Activated gamma-delta T cell treated with Interleukin-2 at 50 U/mL for 16 hours (primary cell): Measurements from ENCODE around the gene GNE.
"Not testable (repeated sequence)": the region's sequence is repeated elsewhere in the genome, so short reads cannot be mapped to it uniquely, and the experiment has no call there.

ENCODE experiments used
- DNase-seq: peaks from one replicate; pipeline ENCODE4 v3.0.0-alpha.2; 2020

Gene GNE, protein sequence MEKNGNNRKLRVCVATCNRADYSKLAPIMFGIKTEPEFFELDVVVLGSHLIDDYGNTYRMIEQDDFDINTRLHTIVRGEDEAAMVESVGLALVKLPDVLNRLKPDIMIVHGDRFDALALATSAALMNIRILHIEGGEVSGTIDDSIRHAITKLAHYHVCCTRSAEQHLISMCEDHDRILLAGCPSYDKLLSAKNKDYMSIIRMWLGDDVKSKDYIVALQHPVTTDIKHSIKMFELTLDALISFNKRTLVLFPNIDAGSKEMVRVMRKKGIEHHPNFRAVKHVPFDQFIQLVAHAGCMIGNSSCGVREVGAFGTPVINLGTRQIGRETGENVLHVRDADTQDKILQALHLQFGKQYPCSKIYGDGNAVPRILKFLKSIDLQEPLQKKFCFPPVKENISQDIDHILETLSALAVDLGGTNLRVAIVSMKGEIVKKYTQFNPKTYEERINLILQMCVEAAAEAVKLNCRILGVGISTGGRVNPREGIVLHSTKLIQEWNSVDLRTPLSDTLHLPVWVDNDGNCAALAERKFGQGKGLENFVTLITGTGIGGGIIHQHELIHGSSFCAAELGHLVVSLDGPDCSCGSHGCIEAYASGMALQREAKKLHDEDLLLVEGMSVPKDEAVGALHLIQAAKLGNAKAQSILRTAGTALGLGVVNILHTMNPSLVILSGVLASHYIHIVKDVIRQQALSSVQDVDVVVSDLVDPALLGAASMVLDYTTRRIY

DNA sequence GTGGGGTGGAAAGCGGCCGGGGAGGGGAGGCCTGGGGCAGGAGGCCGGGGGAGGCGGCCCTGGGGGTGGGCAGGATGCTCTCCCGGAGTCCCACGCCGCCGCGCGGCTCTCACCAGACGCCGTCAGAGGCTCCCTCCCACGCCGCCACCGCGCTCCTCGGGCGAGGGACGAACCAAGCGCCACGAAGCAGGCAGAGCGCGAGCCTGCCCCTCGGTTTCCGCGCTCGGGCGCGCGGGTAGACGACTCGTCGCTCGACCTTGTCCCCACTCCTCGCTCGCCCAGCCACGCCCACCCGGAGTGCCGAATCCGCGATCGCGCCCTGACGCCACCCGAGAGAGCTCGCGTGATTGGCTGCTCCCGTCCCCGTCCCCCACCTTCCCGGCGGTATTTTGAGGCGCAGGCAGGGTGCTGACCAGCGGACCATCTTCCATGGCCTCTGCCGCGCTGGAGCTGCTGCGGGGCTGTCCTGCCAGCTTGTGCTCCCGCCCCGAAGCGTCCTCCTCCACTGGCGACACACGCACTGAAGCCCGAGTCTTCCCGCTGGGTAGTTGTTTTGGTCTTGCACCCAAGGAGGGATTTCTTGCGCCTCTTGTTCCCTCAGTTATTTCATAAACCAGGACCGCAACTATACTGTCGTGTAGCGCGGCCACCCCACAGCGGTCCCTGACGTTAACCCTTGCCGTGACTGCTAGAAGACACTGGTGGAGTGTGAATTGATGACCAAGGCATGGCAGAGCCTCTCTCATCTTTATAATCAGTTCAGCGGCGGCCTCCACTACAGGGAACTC is at the start of gene GNE:
Gene GNE (minus strand): TSS at position 241 of the 788 bp plus-strand sequence. CDS start 9,093 bp downstream, outside the sequence.
- peak; percentile 98 for DNase-seq

- DNase-seq = no peak
Measured at GRCh38 chr9:36306471-36307306, 48.4 kb upstream of the GNE start.

DNA sequence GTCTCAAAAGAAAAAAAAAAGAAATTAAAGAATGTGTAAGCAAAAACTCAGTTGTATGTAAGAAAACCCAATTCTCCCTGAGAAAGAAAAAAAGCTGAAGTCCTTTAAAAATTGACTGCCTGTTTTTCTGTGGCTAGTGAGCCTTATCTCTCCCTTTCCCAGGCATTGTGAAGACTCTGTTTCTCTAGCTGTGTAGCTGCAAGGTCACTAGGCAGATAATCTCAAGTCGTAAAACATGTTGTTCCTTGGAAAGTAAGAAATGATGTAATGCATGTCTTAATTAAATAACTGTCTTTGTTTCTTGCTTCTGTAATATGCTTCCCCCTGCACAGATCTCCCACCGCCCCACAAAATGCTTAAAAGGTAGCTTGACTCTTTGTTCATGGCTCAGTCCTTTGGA is 46.1 kb upstream of the GNE start:
- not testable (repeated sequence) for DNase-seq

DNA sequence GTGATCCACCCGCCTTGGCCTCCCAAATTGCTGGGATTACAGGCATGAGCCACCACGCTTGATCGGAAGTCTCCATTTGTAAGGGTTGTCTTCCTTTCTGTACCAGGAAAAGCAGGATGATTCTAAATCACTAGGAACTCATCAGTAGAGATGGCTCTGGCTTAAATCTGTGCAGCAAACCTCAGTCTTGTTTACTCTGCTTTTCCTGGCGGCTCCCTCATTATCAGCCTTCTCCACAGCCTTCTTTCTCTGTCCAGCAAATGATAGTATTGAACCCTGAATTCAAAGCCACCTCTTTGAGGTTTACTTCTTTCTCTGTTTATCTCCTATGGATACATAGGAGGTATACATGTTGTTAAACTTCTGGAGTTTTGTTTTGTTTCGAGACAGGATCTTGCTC is 43.0 kb upstream of the GNE start:
- no peak for DNase-seq

GRCh38 chr9:36298566-36298965 is 40.3 kb upstream of the GNE start:
- DNase-seq = no peak

GRCh38 chr9:36297798-36298197 is 39.5 kb upstream of the GNE start:
- DNase-seq = no peak

DNA sequence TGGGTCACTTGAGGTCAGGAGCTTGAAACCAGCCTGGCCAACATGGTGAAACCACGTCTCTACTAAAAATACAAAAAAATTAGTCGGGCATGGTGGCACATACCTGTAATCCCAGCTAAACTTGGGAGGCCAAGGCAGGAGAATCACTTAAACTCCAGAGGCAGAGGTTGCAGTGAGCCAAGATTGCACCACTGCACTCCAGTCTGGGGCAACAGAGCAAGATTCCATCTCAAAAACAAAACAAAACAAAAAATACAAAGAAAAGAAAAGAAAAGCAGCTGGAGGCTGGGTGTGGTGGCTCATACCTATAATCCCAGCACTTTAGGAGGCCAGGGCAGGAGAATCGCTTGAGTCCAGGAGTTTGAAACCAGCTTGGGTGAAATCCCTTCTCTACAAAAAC is 36.7 kb upstream of the GNE start:
- not testable (repeated sequence) for DNase-seq

DNA sequence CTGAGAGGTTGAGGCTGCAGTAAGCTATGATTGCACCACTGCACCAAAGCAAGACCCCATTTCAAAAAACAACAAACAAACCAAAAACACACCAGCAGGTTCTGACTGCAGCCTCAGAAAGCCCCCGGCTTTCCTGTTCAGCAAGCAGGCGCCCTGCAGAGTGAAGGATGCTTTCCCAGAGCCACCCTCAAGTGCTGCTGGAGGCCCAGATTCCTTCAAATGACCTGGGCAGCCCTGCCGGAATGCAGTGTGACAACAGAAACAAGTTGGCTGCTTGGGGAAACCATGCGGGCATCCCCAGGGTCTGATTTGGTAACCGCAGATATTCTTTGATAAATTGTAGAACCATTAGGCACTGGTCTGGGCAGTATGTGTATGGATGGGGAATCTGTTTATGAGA is 35.7 kb upstream of the GNE start:
- no peak for DNase-seq

DNA sequence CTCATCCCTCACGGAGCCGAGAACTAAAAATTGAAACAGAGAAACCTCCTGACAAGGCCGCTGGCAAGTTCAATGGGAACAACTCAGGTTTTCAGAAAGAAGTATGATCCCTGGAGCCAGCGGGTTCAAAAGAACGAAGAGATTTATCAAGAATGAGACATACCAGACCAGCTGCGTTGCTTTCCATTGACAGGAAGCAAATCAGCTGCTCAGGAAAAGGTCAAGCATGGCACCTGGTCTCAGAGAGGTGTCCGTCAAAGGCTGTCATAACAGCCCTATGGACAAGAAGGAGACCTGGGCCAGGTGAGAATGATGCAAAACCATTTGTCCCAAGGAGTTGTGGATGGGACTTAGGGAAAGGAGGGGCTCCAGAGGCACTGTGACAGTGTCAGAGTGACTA is 34.9 kb upstream of the GNE start:
- DNase-seq = no peak

DNA sequence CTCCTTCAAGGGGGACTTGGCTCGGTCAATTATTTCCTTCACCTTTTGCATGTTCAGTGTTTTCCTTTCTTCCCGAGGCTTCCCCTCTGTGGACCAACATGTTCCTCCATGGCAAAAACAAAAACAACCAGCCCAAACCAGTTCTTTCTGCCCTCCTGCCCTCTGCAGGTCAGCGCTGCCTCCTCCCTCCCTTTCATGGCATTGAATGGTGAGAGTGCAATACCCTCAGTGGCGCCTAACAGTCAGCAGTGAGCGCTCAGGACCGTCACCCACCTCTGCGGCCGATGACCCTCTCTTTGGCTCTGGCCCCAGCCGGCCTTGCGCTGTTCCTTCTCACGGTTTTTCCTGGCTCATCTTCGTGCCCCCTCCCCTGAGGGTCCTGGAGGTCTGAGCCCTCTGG is 34.4 kb upstream of the GNE start:
- no peak for DNase-seq

- DNase-seq = no peak
Measured at GRCh38 chr9:36290996-36291395, 32.7 kb upstream of the GNE start.

- no peak for DNase-seq
Measured at GRCh38 chr9:36289836-36290435, 31.7 kb upstream of the GNE start.

DNA sequence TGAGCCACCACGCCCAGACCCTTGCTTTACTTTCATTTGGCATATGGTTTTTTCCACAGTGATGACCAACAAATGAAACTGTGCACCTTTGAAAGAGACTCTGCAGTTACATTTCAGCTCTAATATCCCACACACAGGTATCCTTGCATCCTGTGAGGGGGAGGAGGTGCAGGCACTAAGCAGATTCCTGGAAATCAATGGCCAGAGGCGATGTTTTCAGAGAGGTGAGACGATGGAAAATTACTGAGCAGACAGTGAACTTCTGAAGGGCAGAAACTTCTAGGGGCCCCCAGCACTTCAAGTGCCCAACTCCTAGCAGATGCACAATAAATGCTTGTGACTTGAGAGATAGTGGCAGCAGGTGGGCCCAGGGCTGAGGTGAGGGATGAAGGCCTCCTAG is 29.8 kb upstream of the GNE start:
- no peak for DNase-seq

DNA sequence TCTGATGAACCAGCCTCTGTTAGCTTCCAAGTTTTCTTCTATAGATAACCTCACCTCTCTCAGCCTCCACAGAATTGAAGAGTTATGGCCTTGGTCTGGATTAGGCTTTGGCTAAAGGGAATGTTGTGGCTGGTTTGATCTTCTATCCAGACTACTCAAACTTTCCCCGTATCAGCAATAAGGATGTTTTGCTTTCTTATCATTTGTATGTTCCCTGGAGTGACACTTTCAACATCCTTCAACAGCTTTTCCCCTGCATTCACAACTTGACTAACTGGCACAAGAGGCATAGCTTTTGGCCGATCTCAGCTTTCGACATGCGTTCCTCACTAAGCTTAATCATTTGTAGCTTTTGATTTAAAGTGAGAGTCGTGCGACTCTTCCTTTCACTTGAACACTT is 28.1 kb upstream of the GNE start:
- no peak for DNase-seq

DNA sequence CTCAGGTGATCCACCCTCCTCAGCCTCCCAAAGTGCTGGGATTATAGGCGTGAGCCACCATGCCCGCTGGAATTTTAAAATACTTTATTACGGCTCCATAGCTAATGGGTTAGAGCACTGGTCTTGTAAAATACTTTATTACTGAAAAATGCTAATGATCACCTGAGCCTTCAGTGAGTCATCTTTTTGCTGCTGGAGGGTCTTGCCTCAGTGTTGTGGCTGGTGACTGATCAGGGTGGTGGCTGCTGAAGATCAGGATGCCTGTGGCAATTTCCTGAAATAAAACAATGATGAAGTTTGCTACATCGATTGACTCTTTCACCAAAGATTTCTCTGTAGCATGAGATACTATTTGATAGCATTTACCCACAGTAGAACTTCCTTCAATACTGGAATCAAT is 26.0 kb upstream of the GNE start:
- no peak for DNase-seq

DNA sequence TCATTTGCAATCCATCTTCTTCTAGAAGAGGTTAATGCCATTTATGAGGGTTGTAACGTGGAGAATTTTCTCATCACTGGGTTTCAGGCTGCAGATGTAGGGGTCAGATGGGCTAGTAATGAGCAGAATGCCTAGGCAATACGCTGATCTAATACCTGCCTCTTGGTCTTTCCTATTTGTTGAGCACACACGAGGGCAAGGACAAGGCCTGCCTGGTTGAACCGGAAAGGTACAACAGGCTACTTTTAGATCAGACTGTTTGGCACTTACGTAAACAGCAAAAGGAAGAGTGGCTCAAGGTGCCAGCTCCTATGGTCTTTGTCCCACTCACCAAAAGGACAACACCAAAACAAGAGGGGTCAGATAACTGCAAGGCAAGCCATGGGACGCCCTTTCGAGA is 24.0 kb upstream of the GNE start:
- DNase-seq = no peak

DNA sequence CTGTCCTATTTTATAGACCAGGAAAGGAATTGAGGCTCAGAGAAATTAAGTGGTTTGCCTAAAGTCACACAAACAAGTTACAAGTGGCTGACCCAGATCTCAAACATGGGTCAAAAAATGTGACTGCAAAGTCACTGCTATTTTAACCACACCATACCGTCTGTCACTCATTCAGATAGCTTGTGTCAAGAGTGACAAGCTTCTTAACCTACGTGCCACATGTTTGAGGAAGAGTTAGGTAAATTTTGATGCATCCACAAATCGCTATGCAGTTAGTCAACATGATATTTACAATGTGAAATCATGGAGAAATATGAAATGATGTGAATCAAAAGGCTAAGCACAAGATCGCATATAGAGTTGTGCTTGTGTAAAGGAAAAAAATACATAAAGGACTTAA is 22.7 kb upstream of the GNE start:
- no peak for DNase-seq

DNA sequence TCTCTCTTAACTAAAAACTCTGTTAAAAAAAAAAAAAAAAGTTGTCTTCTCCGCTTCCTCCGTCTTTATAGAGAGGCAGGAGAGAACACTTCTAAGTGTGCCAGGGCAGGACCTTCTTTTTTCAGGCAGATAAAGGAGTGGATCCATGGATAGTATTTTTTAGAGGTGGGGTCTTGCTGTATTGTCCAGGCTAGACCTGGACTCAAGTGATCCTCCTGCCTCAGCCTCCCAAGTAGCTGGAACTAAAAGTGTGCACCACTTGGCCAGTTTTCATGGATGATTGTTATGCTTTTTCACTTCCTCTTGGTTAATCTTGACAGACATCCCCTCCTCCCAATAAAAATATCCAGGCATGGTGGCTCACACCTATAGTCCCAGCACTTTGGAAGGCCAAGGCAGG is 20.0 kb upstream of the GNE start:
- DNase-seq = no peak

- DNase-seq = no peak
Measured at GRCh38 chr9:36276781-36277181, 18.5 kb upstream of the GNE start.

GRCh38 chr9:36276254-36276653 is 18.0 kb upstream of the GNE start:
- no peak for DNase-seq

GRCh38 chr9:36275060-36275459 is 16.8 kb upstream of the GNE start:
- no peak for DNase-seq

- DNase-seq = not testable (repeated sequence)
Measured at GRCh38 chr9:36273354-36273753, 15.1 kb upstream of the GNE start.
